Measurements from ENCODE around the gene C6orf47.

DNA sequence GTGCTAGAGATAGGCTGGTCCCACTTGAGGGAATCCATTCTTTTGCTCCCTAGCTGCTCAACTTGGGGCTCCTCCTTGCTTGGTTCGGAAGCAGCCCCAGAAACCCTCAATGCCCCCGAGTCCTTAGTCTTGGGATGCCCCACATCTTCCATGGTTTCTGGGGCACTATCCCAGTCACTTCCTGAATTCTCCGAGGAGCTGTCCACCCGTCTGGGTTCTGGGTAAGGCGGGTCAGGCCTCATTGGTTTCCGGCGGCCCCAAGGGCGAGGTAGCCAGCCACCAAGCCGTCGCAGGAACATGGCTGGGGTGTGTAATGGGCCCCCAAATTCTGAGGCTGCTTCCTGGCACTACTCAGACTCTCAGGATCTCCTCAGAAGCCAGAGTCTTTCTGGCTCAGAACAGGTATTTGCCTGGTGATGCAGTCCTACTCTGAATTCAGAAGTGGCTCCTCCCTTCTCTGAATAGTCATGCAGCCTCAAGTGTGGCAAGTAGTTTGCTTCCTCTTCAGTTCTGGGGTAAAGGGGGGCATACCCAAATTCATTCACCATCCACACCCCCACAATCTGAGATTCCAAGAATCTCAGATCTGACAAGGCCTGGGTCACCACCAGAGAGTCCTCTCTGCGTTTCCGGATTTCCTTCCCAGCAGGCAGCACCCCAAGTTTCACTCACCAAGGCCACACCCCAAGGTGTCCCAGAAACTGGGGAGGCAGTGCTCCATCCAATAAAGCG lies 763 bp downstream of the C6orf47 start:
- TF ChIP-seq, protein P1, sequence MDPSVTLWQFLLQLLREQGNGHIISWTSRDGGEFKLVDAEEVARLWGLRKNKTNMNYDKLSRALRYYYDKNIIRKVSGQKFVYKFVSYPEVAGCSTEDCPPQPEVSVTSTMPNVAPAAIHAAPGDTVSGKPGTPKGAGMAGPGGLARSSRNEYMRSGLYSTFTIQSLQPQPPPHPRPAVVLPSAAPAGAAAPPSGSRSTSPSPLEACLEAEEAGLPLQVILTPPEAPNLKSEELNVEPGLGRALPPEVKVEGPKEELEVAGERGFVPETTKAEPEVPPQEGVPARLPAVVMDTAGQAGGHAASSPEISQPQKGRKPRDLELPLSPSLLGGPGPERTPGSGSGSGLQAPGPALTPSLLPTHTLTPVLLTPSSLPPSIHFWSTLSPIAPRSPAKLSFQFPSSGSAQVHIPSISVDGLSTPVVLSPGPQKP (IDR thresholded peaks at IDR 0.05; ENCODE audit: low read depth, low read length), result no peak
- TF ChIP-seq, protein P2, sequence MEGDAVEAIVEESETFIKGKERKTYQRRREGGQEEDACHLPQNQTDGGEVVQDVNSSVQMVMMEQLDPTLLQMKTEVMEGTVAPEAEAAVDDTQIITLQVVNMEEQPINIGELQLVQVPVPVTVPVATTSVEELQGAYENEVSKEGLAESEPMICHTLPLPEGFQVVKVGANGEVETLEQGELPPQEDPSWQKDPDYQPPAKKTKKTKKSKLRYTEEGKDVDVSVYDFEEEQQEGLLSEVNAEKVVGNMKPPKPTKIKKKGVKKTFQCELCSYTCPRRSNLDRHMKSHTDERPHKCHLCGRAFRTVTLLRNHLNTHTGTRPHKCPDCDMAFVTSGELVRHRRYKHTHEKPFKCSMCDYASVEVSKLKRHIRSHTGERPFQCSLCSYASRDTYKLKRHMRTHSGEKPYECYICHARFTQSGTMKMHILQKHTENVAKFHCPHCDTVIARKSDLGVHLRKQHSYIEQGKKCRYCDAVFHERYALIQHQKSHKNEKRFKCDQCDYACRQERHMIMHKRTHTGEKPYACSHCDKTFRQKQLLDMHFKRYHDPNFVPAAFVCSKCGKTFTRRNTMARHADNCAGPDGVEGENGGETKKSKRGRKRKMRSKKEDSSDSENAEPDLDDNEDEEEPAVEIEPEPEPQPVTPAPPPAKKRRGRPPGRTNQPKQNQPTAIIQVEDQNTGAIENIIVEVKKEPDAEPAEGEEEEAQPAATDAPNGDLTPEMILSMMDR (IDR thresholded peaks at IDR 0.05), result no peak
- TF ChIP-seq POLR2A (IDR thresholded peaks at IDR 0.05; ENCODE audit: low read length) (no peak), HOXB13 (CRISPR knock-in tag; IDR thresholded peaks at IDR 0.05; ENCODE audit: low read depth) (no peak), CEBPB (IDR thresholded peaks at IDR 0.05) (no peak), RAD21 (conservative IDR thresholded peaks at IDR 0.05 in 1 of 2, IDR thresholded peaks at IDR 0.05 in 1 of 2) (no peak), EP300 (IDR thresholded peaks at IDR 0.05) (no peak), BHLHE40 (IDR thresholded peaks at IDR 0.05; ENCODE audit: low read depth, low read length) (no peak), MAFK (IDR thresholded peaks at IDR 0.05; ENCODE audit: partially characterized antibody) (no peak)

Data from A549 (cell line).